HG03196 (cell line): Measurements from ENCODE around the gene KANK4.

Experiments used
- ATAC-seq: cut with Tn5 transposase; IDR thresholded peaks from one replicate; pipeline ENCODE4 v1.9.1; 2021; ENCODE audit not compliant: unreplicated experiment

The KANK4 gene

DNA sequence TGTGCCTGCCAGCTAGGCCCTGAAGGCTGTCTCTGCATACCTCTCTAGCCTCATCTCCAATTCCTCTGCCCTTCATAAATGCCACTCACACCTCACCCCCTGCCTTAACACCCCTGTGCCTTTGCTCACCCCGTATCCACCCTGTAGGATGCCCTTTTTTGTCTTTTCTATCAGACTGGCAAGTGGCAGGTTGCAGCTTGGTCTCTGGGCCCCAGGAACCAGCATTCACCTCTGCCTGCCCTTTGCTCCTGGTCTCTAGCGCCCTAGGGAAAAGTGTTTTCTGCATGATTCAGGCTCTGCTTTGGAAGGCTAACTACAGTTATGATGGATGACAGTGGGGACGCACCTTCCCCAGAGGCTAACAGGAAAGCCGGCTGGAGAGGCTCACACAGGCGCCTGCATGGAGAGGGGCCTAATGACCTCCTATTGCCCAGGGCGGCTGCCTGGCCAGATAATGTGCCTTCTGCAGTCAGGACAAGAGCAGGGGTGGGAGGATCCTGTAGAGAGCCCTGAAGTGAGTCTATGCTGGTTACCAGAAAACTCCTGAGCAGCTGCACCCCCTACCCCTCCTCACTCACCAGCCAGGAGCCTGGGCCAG is 11.2 kb downstream of the KANK4 start:
- ATAC-seq = no peak

DNA sequence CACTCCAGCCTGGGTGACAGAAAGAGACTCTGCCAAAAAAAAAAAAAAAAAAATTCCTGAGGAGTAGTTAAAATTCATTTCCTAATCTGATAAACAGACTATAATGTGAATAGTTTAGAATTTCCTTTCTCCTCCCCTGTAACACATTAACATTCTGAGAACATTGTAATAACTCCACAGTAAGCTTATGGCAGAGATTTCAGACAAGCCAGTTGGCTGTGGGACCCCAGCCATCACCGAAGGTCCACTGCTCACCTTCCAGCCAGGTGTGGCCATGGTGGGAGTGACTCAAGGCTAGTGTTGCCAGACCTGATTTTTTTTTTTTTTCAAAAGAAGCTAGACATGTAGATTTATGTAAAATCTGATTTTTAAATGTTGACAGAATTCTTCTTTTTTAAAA is 11.8 kb downstream of the KANK4 start:
- ATAC-seq = no peak

DNA sequence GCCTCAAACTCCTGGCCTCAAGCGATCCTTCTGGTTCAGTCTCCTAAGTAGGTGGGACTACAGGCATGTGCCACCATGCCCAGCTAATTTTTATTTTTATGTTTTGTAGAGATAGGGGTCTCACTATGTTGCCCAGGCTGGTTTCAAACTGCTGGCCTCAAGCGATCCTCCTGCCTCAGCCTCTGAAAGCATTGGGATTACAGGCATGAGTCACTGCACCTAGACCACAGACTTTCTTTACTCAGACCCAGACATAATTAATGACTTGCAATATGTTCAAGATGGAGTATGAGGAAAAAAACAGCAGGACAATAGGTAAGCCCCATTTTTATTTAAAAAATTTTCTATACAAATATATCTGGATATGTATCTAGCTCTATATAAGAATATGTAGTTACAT is 13.2 kb downstream of the KANK4 start:
- ATAC-seq = no peak

DNA sequence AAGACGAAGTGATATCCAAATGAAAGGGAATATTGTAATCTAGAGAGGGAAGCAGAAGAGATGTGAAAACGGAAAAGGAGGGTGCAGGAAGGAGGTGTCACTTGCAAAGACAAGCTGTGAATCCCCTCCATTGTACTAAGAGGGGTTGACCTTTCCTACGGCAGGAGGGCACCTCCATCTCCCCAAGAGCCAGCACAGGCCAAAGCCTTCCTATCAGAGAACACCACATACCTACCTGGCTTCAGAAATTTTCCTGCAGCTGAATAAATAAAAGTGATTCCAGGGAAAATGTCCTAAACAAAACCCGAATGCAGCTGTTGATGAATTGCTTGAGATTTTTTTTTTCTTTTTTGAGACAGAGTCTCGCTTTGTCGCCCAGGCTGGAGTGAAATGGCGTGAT is 14.3 kb downstream of the KANK4 start:
- no peak for ATAC-seq

DNA sequence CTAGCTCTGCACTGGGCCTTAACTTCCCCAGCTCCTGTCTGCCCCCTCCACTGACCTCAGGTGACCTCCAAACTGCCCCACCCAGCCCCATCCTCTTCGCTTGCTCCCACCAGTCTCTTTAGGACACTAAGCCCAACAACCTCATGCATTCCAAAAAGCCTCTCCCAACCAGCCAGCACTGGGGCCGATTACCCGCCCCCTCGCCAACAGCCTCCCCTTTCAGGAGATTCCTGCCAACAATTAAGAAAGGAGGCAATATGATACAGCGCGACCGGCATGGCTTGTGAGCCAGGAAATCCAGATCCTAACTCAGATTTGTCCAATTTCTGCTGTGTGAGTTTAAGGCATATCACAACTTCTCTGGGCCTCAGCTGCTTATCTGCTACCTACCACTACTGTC is 14.7 kb downstream of the KANK4 start:
- no peak for ATAC-seq

DNA sequence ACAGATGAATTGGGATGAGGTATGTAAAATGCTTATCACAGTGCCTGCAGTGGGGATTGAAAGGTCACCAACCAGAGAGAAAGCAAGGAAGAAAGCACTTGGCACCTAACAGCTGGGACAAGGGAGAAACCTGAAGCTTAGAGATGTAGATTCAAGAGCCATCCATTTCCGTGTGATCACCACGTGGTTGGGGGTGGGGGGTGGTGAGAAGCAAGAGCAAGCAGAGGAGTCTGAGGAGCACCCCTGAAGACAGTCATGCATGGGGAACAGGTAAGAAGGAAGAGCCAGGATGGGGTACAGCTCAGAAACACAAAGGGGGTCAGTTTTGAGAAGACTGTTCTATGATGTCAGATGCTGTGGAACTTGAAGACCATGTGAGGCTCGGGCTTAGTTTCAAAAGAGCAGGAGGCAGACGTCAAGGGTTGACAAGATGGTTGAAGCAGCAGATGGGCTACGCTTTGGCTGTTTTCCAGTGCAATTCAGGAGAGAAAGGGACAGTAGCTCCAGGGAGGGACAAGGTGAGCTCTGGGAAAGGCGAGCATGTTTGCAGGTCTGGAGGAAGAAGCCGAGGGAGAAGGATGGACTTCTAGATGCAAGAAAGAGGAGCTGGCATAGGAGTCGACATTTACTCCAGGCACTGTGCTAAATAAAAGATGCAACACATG is 17.4 kb downstream of the KANK4 start:
- no peak for ATAC-seq

DNA sequence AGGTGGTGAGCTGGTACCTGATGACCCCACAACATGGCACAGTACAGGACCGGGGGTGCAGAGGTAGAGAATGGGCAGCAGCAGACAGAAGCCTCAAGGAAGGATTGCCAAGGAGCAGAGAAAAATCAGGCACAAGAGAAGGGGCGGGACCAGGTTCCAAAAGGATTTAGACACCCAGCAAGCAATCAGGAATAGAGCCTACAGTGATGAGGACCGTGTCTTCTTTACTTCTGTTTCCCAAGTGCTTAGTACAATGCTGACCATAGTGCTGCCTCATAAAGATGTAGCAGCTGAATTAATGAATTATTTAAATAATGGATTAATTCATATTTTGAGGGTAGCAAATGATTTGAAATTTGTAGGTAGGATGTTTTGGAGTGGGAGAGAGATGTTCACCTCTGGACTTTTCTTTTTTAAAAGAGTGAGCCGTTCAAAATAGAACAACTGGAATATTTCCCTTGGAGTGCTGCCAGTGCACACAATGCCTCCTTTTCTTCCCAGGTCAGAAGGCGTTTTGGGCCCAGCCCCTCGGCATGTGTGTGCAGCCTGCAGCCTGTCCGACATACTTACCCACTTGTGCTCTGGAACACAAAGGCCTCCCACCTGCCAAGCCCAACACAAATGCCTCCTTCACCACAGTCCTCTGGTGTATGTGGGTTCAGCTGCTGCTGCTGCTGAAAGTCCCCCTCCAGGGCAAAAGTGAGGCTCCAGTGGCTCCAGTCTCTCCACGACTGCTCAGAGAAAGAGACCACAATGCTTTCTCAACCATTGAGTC is 19.6 kb downstream of the KANK4 start:
- no peak for ATAC-seq

DNA sequence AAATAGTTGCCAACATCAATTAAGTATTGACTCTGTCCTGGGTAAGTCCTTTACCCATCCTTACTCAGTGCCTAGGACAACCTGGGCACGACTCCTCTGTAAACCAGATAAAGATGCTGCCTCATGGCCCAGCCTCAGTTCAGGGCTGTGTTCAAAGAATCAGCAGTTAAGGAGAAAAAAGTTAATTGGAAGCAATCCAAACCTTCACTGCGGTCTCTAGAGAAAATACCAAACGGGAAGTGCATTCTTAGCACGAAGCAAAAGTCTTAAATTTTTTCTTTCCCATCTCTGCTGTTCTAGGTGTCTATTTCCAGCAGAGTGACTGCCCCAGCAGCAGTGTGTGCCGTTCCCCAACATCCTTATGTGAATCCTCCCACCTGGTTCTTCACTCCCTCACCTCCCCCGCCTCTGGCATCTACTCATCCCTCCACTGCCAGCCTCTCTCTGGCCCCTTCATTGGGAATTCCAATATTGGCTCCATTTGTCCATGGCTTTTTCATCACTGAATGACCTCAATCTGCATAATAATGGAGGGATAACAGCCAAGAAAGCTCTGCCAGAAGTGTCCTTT is 23.2 kb downstream of the KANK4 start:
- no peak for ATAC-seq

DNA sequence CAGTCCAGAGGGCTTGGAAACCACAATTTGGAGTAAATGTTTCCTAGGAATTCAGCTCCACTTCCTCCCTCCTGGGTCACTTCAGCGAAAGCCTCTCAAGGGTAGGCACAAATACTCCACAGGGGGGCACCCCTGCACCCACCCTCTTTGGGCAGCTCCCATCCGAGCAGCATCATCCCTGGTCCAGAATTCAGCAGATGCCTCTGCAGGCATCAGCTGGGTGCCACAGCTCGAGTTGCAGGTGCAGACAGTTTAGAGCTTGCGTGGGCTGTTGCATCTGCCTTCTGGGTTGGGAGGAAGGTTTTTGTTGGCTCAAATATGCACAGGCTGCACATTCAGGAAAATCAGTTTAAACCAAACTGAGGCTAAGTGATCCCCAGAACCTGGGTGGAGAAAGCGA is 25.0 kb downstream of the KANK4 start:
- no peak for ATAC-seq

DNA sequence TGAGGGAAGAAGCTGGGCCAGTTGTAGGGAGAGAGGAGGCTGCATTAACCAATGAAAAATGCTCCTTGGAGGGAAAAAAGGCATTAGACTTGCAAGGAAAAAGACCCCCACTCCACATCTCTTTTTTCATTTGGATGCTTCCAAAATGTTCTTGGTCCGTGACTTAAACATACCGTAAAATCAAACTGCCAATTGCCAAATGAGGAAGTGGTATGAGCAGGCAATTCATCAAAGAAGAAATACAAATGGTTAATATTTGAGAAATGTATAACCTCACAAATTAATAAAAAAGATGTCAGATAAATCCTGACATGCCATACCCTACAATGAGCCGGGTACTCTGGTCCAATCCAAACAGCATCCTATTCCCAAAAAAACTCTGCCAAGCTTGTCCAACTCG is 30.6 kb downstream of the KANK4 start:
- no peak for ATAC-seq

DNA sequence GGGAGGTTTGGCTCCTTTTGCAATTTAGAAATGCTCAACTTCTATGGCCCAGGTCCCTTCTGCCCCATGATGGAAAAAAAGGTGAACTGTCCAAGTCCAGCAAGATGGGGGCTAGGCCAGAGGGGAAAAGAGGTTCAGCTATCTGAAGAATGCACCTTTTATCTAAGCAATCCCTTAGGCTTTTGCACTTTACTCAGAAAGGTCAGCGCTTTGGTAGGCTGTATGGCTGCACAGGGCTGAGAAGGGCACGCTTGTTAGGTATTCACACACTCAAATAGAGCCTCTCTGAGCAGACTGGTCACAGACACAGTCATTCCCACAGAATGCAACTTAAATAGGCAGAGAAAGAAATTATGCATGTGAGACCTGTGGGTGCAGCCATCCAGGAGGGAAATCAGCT is 31.0 kb downstream of the KANK4 start:
- ATAC-seq = no peak

DNA sequence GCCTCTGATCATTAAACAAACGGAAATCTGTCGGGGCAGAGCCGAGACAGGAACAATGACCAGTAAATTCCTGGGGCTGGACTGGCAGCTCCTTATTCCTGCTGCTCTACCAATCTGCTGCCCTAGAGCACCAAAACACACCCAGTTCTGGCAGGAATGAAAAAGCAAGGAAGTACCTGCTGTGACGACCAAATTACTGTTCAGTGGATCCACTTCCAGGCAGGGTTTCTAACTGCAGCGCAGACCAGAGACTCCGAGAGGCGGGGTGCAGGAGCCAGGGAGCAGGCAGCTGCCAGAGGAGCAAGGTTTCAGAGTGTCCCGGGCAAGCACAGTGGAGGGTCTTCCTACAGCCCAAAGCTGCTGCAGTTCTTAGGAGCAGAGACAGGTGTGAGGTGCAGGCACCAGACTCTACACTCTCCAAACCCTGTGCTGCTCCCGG is 32.4 kb downstream of the KANK4 start:
- no peak for ATAC-seq

DNA sequence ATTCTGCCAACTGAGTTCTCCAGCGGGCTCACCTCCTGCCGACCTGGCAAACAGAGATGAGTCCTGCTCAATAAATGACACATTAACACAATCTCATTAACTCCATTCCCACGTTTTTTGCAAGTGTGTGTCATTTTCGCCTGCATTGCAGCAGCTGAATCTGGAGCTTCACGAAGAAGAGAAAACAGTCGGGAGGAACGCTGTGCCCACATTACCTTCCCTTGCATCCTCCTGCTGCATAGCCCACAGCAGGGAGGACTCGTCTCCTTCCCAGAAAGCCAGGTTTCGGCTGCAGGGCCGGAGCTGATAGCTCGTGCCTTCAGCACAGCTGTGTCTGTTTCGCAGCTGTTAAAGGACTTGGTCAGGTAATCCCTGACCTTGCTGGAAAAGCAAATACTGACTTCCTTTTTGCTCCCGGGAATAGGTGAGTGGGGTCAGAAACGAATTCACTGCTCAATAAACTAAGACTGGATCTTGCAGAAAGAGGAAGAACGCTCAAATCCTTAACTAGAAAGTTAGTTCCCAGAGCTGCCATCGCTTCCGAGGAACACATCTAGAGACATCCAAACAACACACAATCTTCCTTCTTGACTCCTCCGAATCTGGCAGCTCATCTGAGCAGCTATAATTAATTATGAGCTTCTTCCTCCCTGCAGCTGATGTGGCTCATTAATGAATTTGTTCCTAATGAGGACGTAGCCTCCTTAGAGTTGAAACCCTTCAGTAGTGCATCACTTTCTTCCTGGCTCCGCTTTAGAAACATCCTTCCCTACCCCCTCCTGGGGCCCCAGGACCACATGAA is 33.0 kb downstream of the KANK4 start:
- ATAC-seq = no peak

DNA sequence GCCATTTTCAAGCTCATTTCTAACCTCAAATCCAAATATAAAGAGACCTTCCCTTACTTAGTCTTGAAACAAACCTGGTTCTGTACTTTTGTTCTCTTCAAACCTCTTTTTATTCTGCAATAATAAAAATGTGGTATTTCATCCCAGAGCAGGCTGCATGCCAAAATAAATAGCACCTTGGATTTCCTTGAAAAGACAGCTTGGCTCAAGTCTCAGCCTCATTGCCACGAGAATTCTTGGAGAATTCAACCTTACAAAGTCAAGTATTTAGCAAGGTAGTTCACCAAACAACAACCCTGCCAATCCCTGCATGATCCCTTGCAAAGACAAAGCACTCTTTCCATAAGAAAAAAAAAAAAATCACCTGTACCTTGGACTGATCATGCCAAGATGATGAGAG is 33.8 kb downstream of the KANK4 start:
- no peak for ATAC-seq

DNA sequence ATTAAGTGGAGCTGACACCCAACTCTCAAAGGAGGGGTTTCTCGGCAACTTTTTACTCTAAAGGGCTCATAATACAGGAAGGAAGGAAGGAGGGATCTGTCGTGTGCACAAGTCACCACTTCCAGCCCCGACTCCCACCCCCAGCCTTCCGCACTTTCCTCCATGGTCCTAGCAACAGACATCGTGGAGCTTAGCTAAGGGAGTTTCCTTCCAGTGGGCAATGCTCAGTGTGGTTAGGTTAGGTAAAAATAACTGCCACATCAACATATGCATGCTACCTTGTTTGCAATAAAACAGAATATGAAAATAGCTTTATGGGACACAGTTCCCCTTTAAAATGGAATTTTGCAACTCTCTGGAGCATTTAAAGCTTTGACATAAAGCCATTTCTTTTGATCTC is 35.2 kb downstream of the KANK4 start:
- no peak for ATAC-seq

DNA sequence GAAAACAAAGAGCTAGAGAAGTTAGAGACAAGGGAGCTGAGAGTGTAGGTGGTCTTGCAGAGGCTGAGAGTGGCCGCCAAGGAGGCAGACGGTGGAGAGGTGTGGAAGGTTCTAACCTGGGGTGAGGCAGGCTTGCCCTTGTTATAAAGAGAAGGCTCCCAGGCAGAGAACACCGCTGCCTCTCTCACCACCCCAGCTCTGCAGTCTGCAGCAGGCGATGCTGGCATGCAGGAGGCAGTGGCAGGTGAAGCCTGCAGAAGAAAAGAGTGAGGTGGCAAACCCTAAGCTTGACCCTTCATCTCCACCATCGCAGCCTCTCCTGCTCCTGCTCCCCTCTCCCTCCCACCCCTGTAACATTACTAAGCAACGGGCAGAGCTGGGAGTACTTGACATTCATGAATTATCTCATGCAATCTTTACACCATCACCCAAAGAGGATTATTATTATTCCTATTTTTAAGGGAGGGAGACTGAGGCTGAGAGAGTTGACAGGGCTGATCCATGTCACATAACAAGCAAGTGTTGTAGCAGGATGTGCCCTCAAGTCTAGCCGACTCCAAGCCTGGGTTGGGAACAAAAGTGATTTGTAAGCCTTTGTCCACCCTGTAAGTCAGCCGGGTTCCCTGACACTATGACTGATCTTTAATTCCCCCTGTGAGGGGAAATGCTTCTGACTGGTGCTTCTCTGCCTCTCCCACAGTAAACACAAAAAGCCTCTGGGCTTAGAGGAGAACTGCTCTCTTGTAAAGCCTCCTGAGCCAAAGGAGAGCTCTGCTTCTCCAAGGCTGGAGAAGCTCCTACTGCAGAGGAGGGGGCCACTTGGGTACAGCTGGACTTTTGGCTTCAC is 36.1 kb downstream of the KANK4 start:
- no peak for ATAC-seq

DNA sequence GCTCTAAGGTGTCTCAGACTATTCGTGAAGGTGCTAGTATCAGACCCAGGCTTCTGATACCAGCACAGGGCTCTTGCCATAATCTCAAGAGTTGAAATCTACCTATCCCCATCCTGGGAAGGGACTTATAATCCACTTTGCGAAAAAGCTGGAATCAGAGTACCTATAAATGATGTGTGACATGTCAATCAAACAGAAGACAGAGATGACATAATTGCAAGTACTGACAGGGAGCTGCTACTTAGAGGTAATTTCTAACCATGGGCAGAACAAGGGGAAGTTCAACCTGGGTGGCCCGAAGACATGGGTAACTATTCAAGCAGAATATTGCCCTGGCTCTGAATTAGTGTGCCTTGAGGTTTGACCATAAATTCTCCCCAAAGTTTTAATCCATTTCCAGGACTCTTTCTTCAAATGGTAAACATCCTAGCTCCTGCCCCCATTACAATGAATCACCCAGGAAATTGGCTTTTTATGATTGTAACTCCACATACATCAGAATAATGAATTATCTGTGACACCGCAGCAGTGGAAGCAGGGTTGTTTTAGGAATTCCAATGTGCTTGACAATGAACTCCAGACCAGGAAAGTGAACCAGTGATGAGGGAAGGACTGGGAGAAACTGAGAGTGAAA is 37.2 kb downstream of the KANK4 start:
- no peak for ATAC-seq

DNA sequence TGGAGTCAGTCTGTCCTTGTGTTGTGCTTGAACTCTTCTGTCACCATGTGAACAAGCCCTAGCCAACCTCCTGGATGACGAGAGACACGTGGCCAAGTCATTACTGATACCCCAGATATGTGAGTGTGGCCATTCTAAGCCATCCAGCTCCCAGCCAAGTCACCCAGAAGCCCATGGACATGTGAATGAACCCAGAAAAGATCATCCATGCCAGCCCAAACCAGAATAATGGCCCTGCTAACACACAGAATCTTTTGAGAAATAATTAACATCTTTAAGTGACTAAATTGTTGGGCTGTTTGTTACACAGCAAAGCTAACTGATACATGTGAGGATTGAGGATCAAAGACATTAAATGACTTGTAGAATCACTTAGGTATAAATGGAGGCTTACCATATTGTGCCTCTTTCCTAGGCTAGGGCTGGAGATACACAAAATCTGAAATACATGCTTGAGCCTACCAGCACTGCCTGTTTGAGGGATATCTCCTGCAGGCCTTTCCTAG is 38.2 kb downstream of the KANK4 start:
- ATAC-seq = no peak

DNA sequence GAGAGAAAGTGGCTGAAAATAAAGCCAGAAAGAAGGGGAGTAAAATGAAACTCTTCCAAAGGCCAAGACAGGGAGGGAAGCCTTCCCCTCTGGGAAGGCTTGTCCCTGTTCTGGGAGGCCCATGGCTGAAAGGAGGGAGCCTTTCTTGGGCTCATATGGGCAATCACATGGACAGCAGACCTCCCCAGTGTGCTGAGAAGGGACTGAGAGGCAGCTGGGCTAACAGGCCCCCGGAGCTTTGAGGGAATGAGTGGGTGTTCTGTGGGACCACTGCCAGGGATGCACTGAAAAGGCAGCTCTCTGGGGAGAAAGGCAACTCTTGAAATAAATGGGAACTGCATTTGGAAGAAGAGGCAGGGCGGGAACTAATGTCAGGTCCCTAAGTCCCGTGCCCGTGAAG is 39.1 kb downstream of the KANK4 start:
- no peak for ATAC-seq

DNA sequence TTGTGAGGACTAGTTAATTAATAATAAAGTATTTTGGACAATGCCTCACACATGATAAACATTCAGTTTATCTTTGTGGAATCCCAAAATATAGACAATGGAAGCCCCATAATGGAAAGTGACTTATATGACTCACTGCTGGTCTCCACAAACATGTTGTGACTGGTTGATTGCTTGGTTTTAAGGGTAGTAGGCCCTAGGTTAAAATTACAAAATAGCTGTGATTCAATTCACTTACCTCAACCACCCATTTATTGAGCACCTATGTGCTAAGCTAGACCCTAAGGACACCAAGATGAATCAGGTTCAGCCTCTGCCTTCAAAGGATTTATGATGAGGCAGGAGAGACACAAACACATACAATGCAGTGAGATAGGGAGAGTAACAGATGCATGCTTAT is 42.4 kb downstream of the KANK4 start:
- no peak for ATAC-seq
